Skeletal muscle satellite cell (primary cell): ENCODE data around the gene NOC4L.

Experiments
- H3K27me3 ChIP-seq: 2 replicates; pipeline ENCODE4 v1.7.0; 2013; ENCODE audit warnings: low read length; ENCODE audit not compliant: control insufficient read depth, insufficient read depth
- H3K36me3 ChIP-seq: 2 replicates; pipeline ENCODE4 v1.7.0; 2013; ENCODE audit warnings: mild to moderate bottlenecking, control low read depth, low read length; ENCODE audit not compliant: insufficient read depth
- H3K4me1 ChIP-seq: 2 replicates; pipeline ENCODE4 v1.7.0; 2013; ENCODE audit warnings: low read length; ENCODE audit not compliant: control insufficient read depth, insufficient read depth
- H3K4me2 ChIP-seq: 2 replicates; pipeline ENCODE4 v1.7.0; 2013; ENCODE audit warnings: mild to moderate bottlenecking, low read length
- H3K4me3 ChIP-seq: 2 replicates; pipeline ENCODE4 v1.7.0; 2013; ENCODE audit warnings: low read length
- H3K9ac ChIP-seq: 2 replicates; pipeline ENCODE4 v1.7.0; 2013; ENCODE audit warnings: mild to moderate bottlenecking, low read depth, low read length, moderate library complexity
- H3K9me3 ChIP-seq: replicated peaks from 2 replicates; pipeline ENCODE4 v1.7.0; 2013; ENCODE audit warnings: mild to moderate bottlenecking, control low read depth, low read length

The NOC4L gene

GRCh38 chr12:132109741-132110140 is 34.5 kb upstream of the NOC4L start:
- Histone ChIP-seq H3K9me3 (no peaks in the 10 kb centered on the region), H3K4me3 (no peak overlapping the region), H3K36me3 (peaks cover 41% of the 10 kb centered on the region), H3K4me2 (no peak overlapping the region), H3K9ac (no peak overlapping the region), H3K4me1 (peaks cover 8% of the 10 kb centered on the region), H3K27me3 (no peaks in the 10 kb centered on the region)

DNA sequence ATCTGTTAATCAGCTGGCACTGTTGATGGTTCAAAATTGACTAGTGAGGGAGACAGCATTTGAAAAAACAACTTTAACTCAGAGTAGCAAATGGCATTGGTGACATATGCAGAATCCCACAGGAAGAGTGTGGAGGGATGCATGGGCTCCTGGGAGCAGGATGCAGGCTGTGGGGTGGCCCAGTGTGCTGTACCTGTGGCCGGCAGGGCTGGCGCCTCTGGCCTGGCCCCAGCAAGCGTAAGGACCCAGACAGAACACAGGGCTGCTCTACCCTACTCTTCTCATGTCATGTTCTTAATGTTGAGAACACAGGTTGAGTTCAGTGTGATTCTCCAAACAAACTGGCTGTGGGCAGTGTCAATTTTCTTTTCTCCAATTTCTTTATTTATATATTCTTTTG is 33.6 kb upstream of the NOC4L start:
- Histone ChIP-seq H3K4me2 (no peak overlapping the region), H3K9me3 (no peaks in the 10 kb centered on the region), H3K4me1 (peaks cover 8% of the 10 kb centered on the region), H3K27me3 (no peaks in the 10 kb centered on the region), H3K36me3 (peaks cover 43% of the 10 kb centered on the region), H3K9ac (no peak overlapping the region), H3K4me3 (no peak overlapping the region)

DNA sequence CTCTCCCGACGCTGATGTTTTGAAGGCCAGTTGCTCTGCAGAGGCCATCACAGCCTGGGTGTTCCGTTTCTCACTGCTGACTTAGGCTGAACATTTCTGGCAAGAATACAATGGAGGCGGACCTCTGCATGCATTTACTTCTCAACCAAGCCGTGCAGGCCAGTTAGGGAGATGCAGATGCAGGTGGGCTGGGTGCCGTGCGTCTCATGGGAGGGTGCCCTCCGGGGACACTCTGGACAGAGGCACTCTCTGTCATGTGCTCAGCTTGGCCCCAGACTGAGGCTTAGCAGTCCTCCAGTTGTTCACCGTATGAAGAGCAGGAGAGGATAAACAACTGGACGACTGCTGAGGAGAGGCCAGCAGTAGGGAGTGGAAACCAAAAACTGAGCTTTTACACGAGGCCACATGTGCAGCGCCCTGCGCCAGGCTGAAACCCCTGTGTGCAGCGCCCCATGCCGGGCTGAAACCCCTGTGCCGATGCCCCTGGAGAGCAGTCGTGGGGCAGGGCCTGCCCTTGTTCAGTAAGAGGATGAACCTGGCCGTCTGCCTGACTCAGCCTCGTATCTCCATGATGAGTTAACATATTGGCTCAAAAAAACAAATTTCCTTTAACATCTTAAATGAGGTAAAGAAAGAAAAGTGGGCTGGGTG is 32.5 kb upstream of the NOC4L start:
- H3K4me1 ChIP-seq: peaks cover 1% of the 10 kb centered on the region
- no peaks in the 10 kb centered on the region for H3K9me3 ChIP-seq
- peaks cover 54% of the 10 kb centered on the region for H3K36me3 ChIP-seq
- H3K4me3 ChIP-seq: no peak overlapping the region
- no peaks in the 10 kb centered on the region for H3K27me3 ChIP-seq
- H3K4me2 ChIP-seq: no peak overlapping the region
- no peak overlapping the region for H3K9ac ChIP-seq

GRCh38 chr12:132114667-132115066 is 29.6 kb upstream of the NOC4L start:
- H3K4me2 ChIP-seq: no peak overlapping the region
- H3K4me3 ChIP-seq: no peak overlapping the region
- H3K4me1 ChIP-seq: no peaks in the 10 kb centered on the region
- H3K36me3 ChIP-seq: peaks cover 52% of the 10 kb centered on the region
- no peaks in the 10 kb centered on the region for H3K9me3 ChIP-seq
- H3K9ac ChIP-seq: no peak overlapping the region
- no peaks in the 10 kb centered on the region for H3K27me3 ChIP-seq

DNA sequence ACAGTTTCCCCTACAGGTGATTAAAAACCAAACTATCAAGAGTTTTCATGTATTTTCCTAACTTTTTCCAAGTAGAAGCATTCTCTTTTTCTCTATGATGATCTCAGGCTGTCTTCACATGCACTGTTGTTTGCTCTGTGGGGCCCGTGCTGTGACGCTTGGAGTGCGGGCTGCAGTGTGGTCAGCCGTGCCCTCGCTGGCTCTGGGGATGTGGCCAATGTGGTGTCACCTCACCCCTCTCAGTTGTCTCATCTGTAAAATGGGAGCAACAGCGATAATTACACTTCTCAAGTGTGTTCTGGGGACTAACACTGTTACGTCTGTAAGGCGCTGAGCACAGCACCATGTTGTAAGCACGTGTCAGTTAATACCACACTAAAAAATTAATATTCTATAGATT is 28.8 kb upstream of the NOC4L start:
- no peaks in the 10 kb centered on the region for H3K27me3 ChIP-seq
- no peak overlapping the region for H3K9ac ChIP-seq
- H3K4me2 ChIP-seq: no peak overlapping the region
- H3K4me1 ChIP-seq: no peaks in the 10 kb centered on the region
- no peak overlapping the region for H3K4me3 ChIP-seq
- H3K9me3 ChIP-seq: no peaks in the 10 kb centered on the region
- H3K36me3 ChIP-seq: peaks cover 47% of the 10 kb centered on the region

- Histone ChIP-seq H3K36me3 (peaks cover 47% of the 10 kb centered on the region), H3K9ac (no peak overlapping the region), H3K4me3 (no peak overlapping the region), H3K9me3 (no peaks in the 10 kb centered on the region), H3K27me3 (no peaks in the 10 kb centered on the region), H3K4me2 (no peak overlapping the region), H3K4me1 (no peaks in the 10 kb centered on the region)
These were observed 27.3 kb upstream of the NOC4L start for GRCh38 chr12:132116709-132117557.

DNA sequence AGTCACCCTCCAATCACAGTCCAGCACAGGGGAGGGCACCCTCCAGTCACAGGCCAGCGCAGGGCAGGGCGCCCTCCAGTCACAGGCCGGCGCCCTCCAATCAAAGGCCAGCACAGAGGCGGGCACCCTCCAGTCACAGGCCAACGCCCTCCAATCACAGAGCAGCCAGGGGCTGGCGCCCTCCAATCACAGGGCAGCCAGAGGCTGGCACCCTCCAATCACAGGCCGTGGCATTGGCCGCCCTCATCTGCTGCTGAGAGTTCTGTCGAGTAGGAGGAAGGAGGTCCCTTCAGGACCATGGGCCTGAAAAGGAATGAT is 26.7 kb upstream of the NOC4L start:
- no peaks in the 10 kb centered on the region for H3K9me3 ChIP-seq
- H3K9ac ChIP-seq: no peak overlapping the region
- peaks cover 53% of the 10 kb centered on the region for H3K36me3 ChIP-seq
- no peak overlapping the region for H3K4me3 ChIP-seq
- no peaks in the 10 kb centered on the region for H3K4me1 ChIP-seq
- no peak overlapping the region for H3K4me2 ChIP-seq
- H3K27me3 ChIP-seq: no peaks in the 10 kb centered on the region

GRCh38 chr12:132118876-132119275 is 25.4 kb upstream of the NOC4L start:
- Histone ChIP-seq H3K9ac (no peak overlapping the region), H3K9me3 (no peaks in the 10 kb centered on the region), H3K4me3 (no peak overlapping the region), H3K4me2 (no peak overlapping the region), H3K4me1 (no peaks in the 10 kb centered on the region), H3K36me3 (peaks cover 45% of the 10 kb centered on the region), H3K27me3 (no peaks in the 10 kb centered on the region)

GRCh38 chr12:132121283-132121682 is 23.0 kb upstream of the NOC4L start:
- Histone ChIP-seq H3K4me3 (no peak overlapping the region), H3K4me1 (no peaks in the 10 kb centered on the region), H3K9me3 (no peaks in the 10 kb centered on the region), H3K4me2 (no peak overlapping the region), H3K36me3 (peaks cover 48% of the 10 kb centered on the region), H3K27me3 (no peaks in the 10 kb centered on the region), H3K9ac (no peak overlapping the region)

- no peaks in the 10 kb centered on the region for H3K9me3 ChIP-seq
- H3K4me2 ChIP-seq: no peak overlapping the region
- no peak overlapping the region for H3K4me3 ChIP-seq
- no peaks in the 10 kb centered on the region for H3K4me1 ChIP-seq
- H3K9ac ChIP-seq: no peak overlapping the region
- H3K36me3 ChIP-seq: peaks cover 60% of the 10 kb centered on the region
- H3K27me3 ChIP-seq: no peaks in the 10 kb centered on the region
These were observed 20.1 kb upstream of the NOC4L start for GRCh38 chr12:132123970-132124765.

GRCh38 chr12:132124766-132125425 is 19.4 kb upstream of the NOC4L start:
- Histone ChIP-seq H3K27me3 (no peaks in the 10 kb centered on the region), H3K36me3 (peaks cover 63% of the 10 kb centered on the region), H3K9ac (no peak overlapping the region), H3K4me2 (no peak overlapping the region), H3K9me3 (no peaks in the 10 kb centered on the region), H3K4me3 (no peak overlapping the region), H3K4me1 (no peaks in the 10 kb centered on the region)
